Mesenchymal stem cell (in vitro differentiated cells and primary cell): Measurements from ENCODE around the gene HERC6.

Experiments used
- DNase-seq: peaks from one replicate; pipeline ENCODE4 v3.0.0-alpha.2; 2013
- H2AFZ ChIP-seq: one replicate; pipeline ENCODE4 v1.6.1; 2013; ENCODE audit warnings: low read depth, mild to moderate bottlenecking, control low read depth, inconsistent platforms, low read length, moderate library complexity
- H2AK5ac ChIP-seq: 2 replicates; pipeline ENCODE4 v1.6.1; 2013; ENCODE audit warnings: low read length, moderate library complexity, mild to moderate bottlenecking, inconsistent platforms; ENCODE audit not compliant: severe bottlenecking
- H2BK120ac ChIP-seq: one replicate; pipeline ENCODE4 v1.6.1; 2013; ENCODE audit warnings: low read depth, mild to moderate bottlenecking, inconsistent platforms, low read length, moderate library complexity
- H2BK12ac ChIP-seq, 2 experiments: one replicate each; pipeline ENCODE4 v1.6.1; 2013; ENCODE audit warnings: inconsistent platforms in 2 of 2, low read length in 2 of 2, mild to moderate bottlenecking in 2 of 2, moderate library complexity in 2 of 2, control low read depth in 1 of 2
- H2BK15ac ChIP-seq: one replicate; pipeline ENCODE4 v1.6.1; 2013; ENCODE audit warnings: mild to moderate bottlenecking, low read depth, inconsistent platforms; ENCODE audit not compliant: poor library complexity, severe bottlenecking
- H2BK5ac ChIP-seq: 2 replicates; pipeline ENCODE4 v1.6.1; 2013; ENCODE audit warnings: low read depth, mild to moderate bottlenecking, low read length, control low read depth, inconsistent platforms; ENCODE audit not compliant: poor library complexity, severe bottlenecking
- H3K14ac ChIP-seq, 2 experiments: one replicate each; pipeline ENCODE4 v1.6.1; 2013; ENCODE audit warnings: inconsistent platforms in 2 of 2, low read length in 2 of 2, control low read depth in 1 of 2, mild to moderate bottlenecking in 1 of 2, moderate library complexity in 1 of 2
- H3K18ac ChIP-seq, 2 experiments: one replicate each; pipeline ENCODE4 v1.6.1; 2013; ENCODE audit warnings: inconsistent platforms in 2 of 2, low read length in 2 of 2, control low read depth in 1 of 2, low read depth in 1 of 2, mild to moderate bottlenecking in 1 of 2
- H3K23ac ChIP-seq, 2 experiments: one replicate each; pipeline ENCODE4 v1.6.1; 2013; ENCODE audit warnings: inconsistent platforms in 2 of 2, low read length in 2 of 2, mild to moderate bottlenecking in 2 of 2, moderate library complexity in 2 of 2, control low read depth in 1 of 2
- H3K27ac ChIP-seq: 2 replicates; pipeline ENCODE4 v1.5.1; 2013; ENCODE audit warnings: mild to moderate bottlenecking, moderate library complexity, low read length, control low read depth, inconsistent platforms; ENCODE audit not compliant: poor library complexity, severe bottlenecking
- H3K27me3 ChIP-seq, 2 experiments: 2 replicates each; pipeline versions ENCODE4 v1.6.1 to v1.7.0; 2013; ENCODE audit warnings: low read length in 2 of 2, mild to moderate bottlenecking in 2 of 2, moderate library complexity in 2 of 2, control low read depth in 1 of 2, inconsistent platforms in 1 of 2; ENCODE audit not compliant: control insufficient read depth in 1 of 2, insufficient read depth in 1 of 2
- H3K36me3 ChIP-seq, 2 experiments: 2 replicates each; pipeline versions ENCODE4 v1.6.1 to v1.7.0; 2013; ENCODE audit warnings: low read length in 2 of 2, control low read depth in 1 of 2, inconsistent platforms in 1 of 2, low read depth in 1 of 2, mild to moderate bottlenecking in 1 of 2; ENCODE audit not compliant: insufficient read depth in 2 of 2, control insufficient read depth in 1 of 2
- H3K4ac ChIP-seq, 2 experiments: one replicate each; pipeline ENCODE4 v1.6.1; 2013; ENCODE audit warnings: inconsistent platforms in 2 of 2, low read length in 2 of 2, mild to moderate bottlenecking in 2 of 2, moderate library complexity in 2 of 2, control low read depth in 1 of 2, low read depth in 1 of 2
- H3K4me1 ChIP-seq: 2 replicates; pipeline ENCODE4 v1.6.1; 2013; ENCODE audit warnings: low read depth, low read length, control low read depth; ENCODE audit not compliant: control insufficient read depth, insufficient read depth
- H3K4me2 ChIP-seq: 2 replicates; pipeline ENCODE4 v1.6.1; 2013; ENCODE audit warnings: low read length, mild to moderate bottlenecking, inconsistent platforms; ENCODE audit not compliant: poor library complexity, severe bottlenecking
- H3K4me3 ChIP-seq, 2 experiments: 2 replicates each; pipeline versions ENCODE4 v1.5.1 to v1.7.0; 2013; ENCODE audit warnings: low read length in 2 of 2, mild to moderate bottlenecking in 2 of 2, control low read depth in 1 of 2, low read depth in 1 of 2; ENCODE audit not compliant: insufficient read depth in 1 of 2
- H3K79me1 ChIP-seq: replicated peaks from 2 replicates; pipeline ENCODE4 v1.6.1; 2013; ENCODE audit warnings: mild to moderate bottlenecking, control low read depth, low read length, inconsistent platforms; ENCODE audit not compliant: poor library complexity, severe bottlenecking
- H3K9ac ChIP-seq: 2 replicates; pipeline ENCODE4 v1.7.0; 2013; ENCODE audit warnings: mild to moderate bottlenecking, low read length, moderate library complexity
- H3K9me3 ChIP-seq: 2 replicates; pipeline ENCODE4 v1.7.0; 2013; ENCODE audit warnings: mild to moderate bottlenecking, low read length; ENCODE audit not compliant: control insufficient read depth
- H4K8ac ChIP-seq: one replicate; pipeline ENCODE4 v1.6.1; 2013; ENCODE audit warnings: inconsistent platforms, mild to moderate bottlenecking, low read length, moderate library complexity
- H4K91ac ChIP-seq: one replicate; pipeline ENCODE4 v1.6.1; 2013; ENCODE audit warnings: mild to moderate bottlenecking, low read length, inconsistent platforms
- WGBS: methylation state at CpG from one replicate; pipeline ENCODE4 v1.1.7; 2013; ENCODE audit warnings: mixed read lengths; 5-methylcytosine and 5-hydroxymethylcytosine counted together

HERC6 gene

DNA sequence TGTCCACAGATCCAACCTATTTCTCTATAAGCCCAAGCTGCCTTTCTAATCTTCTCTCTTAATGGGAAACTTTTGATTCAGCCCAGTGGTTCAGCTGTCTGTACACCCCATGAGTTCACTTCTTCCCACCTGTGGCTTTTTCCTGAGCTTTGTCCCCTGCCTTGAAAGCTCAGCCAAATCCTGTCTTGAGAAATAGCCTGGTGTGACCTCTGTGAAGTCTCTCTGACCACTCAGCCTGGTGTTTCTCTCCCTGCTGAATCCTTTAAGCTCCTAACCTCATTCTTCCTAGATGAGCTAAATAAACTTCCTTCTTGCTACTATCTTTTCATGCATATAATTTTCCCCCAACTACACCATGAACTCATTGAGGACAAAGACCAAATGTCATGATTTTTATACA lies 63.0 kb downstream of the HERC6 start:
- no peak overlapping the region for H4K8ac ChIP-seq
- H3K4me2 ChIP-seq: no peak overlapping the region
- no peaks in the 10 kb centered on the region for H3K27me3 ChIP-seq
- no peak overlapping the region for H3K23ac ChIP-seq
- H3K4me1 ChIP-seq: no peaks in the 10 kb centered on the region
- H3K9ac ChIP-seq: no peak overlapping the region
- no peaks in the 10 kb centered on the region for H3K79me1 ChIP-seq
- H2BK12ac ChIP-seq: no peak overlapping the region
- H2AFZ ChIP-seq: no peak overlapping the region
- H2BK120ac ChIP-seq: no peak overlapping the region
- no peak overlapping the region for H4K91ac ChIP-seq
- no peak overlapping the region for H3K27ac ChIP-seq
- no peak overlapping the region for H2BK5ac ChIP-seq
- DNase-seq: peak; percentile 14
- H2AK5ac ChIP-seq: no peak overlapping the region
- H3K4ac ChIP-seq: no peak overlapping the region
- H2BK15ac ChIP-seq: no peak overlapping the region
- H3K9me3 ChIP-seq: no peaks in the 10 kb centered on the region
- peaks cover 3 to 33% of the 10 kb centered on the region in 2 experiments for H3K36me3 ChIP-seq
- no peak overlapping the region for H3K14ac ChIP-seq
- H3K18ac ChIP-seq: no peak overlapping the region
- H3K4me3 ChIP-seq: no peak overlapping the region

DNA sequence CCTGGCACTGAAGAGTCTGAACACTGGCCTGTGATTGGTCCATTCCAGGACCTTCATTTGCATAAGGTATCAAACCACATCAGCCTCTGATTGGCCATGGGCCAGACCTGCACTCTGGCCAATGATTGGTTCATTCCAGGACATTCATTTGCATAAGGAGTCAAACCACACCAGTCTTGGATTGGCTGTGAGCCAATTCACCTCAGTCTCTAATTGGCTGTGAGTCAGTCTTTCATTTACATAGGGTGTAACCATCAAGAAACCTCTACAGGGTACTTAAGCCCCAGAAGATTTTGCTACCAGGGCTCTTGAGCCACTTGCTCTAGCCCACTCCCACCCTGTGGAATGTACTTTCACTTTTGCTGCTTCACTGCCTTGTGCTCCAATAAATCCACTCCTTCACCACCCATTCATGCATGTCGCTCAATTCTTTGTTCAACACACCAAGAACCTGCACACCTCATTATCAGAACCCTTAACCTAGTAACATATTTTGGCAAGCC lies 64.1 kb downstream of the HERC6 start:
- Histone ChIP-seq H2BK15ac (no peak overlapping the region), H2AK5ac (no peak overlapping the region), H3K9ac (no peak overlapping the region), H3K4me2 (no peak overlapping the region), H3K4ac (no peak overlapping the region), H3K27me3 (no peaks in the 10 kb centered on the region), H3K18ac (no peak overlapping the region), H3K79me1 (no peaks in the 10 kb centered on the region), H3K36me3 (peaks cover 3 to 33% of the 10 kb centered on the region in 2 experiments), H4K91ac (no peak overlapping the region), H4K8ac (no peak overlapping the region), H3K23ac (no peak overlapping the region), H3K14ac (no peak overlapping the region), H2BK5ac (no peak overlapping the region), H2AFZ (no peak overlapping the region), H3K4me3 (no peak overlapping the region), H3K4me1 (no peaks in the 10 kb centered on the region), H2BK120ac (no peak overlapping the region), H3K9me3 (no peaks in the 10 kb centered on the region), H2BK12ac (no peak overlapping the region), H3K27ac (no peak overlapping the region)
- no peak for DNase-seq
- WGBS: 75% methylated on average over 1 of the region's 1 CpG

DNA sequence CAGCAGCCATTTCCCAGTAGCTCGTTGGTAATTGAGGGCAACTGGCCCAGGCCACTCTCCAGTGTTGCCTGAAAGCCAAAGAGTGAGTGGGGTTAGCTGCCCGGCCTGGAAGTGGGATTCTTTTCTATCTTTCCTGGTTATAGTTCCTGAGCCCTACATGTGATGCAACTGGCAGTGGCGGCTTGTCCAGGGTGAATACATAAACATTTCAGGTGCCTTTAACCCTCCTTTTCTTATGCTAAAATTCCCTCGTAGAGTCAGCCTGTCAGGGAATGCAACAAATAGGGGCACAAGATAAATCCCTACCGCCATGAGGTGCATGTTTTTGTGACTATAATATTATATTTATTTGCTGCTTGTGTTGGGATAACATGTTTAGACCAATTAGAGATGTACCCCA lies 64.8 kb downstream of the HERC6 start:
- WGBS: 89% methylated on average over 3 of the region's 5 CpGs
- H3K4ac ChIP-seq: no peak overlapping the region
- H3K27ac ChIP-seq: no peak overlapping the region
- H2BK5ac ChIP-seq: no peak overlapping the region
- no peak overlapping the region for H3K9ac ChIP-seq
- no peak overlapping the region for H3K14ac ChIP-seq
- H2AFZ ChIP-seq: no peak overlapping the region
- no peak overlapping the region for H4K91ac ChIP-seq
- no peak overlapping the region for H4K8ac ChIP-seq
- H3K4me2 ChIP-seq: no peak overlapping the region
- H2BK120ac ChIP-seq: no peak overlapping the region
- H2BK15ac ChIP-seq: no peak overlapping the region
- H2BK12ac ChIP-seq: no peak overlapping the region
- H3K27me3 ChIP-seq: no peaks in the 10 kb centered on the region
- H3K4me3 ChIP-seq: no peak overlapping the region
- no peaks in the 10 kb centered on the region for H3K4me1 ChIP-seq
- H3K79me1 ChIP-seq: no peaks in the 10 kb centered on the region
- H2AK5ac ChIP-seq: no peak overlapping the region
- DNase-seq: no peak
- H3K23ac ChIP-seq: no peak overlapping the region
- peaks cover 3 to 33% of the 10 kb centered on the region in 2 experiments for H3K36me3 ChIP-seq
- no peaks in the 10 kb centered on the region for H3K9me3 ChIP-seq
- H3K18ac ChIP-seq: no peak overlapping the region

DNA sequence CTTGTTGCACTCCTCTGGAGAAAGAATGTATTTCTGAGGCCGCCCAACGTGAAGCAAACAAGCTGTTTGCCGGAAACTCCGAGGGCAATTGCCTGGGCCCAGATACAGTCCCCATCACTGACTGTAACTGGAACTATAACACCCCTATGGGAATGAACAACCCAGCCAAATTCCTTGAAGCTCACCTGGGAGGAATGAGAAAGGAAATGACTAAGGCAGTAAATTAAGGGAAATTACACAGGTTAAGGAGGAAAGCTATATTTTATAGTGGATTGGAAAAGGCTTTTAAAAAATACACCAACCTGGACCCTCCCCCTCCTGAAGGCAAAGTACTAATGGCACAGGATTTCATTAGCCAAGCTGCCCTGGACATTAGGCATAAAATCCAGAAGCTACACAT lies 66.6 kb downstream of the HERC6 start:
- Histone ChIP-seq H3K9me3 (no peaks in the 10 kb centered on the region), H3K14ac (no peak overlapping the region), H3K79me1 (no peaks in the 10 kb centered on the region), H3K23ac (no peak overlapping the region), H4K8ac (no peak overlapping the region), H2BK15ac (no peak overlapping the region), H3K4ac (no peak overlapping the region), H3K27ac (no peak overlapping the region), H3K27me3 (no peaks in the 10 kb centered on the region), H3K36me3 (peaks cover 3 to 26% of the 10 kb centered on the region in 2 experiments), H3K18ac (no peak overlapping the region), H3K4me1 (no peaks in the 10 kb centered on the region), H2BK5ac (no peak overlapping the region), H3K4me2 (no peak overlapping the region), H3K4me3 (no peak overlapping the region), H3K9ac (no peak overlapping the region), H4K91ac (no peak overlapping the region), H2AK5ac (no peak overlapping the region), H2BK12ac (no peak overlapping the region), H2AFZ (no peak overlapping the region), H2BK120ac (no peak overlapping the region)
- 83% methylated on average over 4 of the region's 4 CpGs for WGBS
- DNase-seq: no peak
